ENCODE results near the gene ABHD1. TPM values are rescaled to one million over a fixed set of nuclear protein-coding genes. Genes with fewer than 3 reads are reported as not detected.
"Not testable (repeated sequence)": the region's sequence is repeated elsewhere in the genome, so short reads cannot be mapped to it uniquely, and the experiment has no call there.

Gene ABHD1
- total and polyA plus RNA-seq, 2 donors = 0.09 to 0.27 TPM

GRCh38 chr2:27164960-27165763, 41.5 kb downstream of the ABHD1 start:
- WGBS = 95% methylated on average over 8 of the region's 8 CpGs
- H3K27ac ChIP-seq (ENCODE audit: low read depth in 1 of 2, low read length in 1 of 2) = no peak overlapping the region

GRCh38 chr2:27170581-27171337, 47.1 kb downstream of the ABHD1 start:
- Histone ChIP-seq H3K9me3 (ENCODE audit: control insufficient read depth in 2 of 2, insufficient read depth in 1 of 2, low read length in 1 of 2) (peaks cover 0 to 4% of the 10 kb centered on the region in 2 donors), H3K27me3 (ENCODE audit: control insufficient read depth in 2 of 2, insufficient read depth in 1 of 2, low read length in 1 of 2) (peaks cover 3 to 42% of the 10 kb centered on the region in 2 donors), H3K27ac (ENCODE audit: low read depth in 1 of 2, low read length in 1 of 2) (no peak overlapping the region), H3K36me3 (ENCODE audit: control insufficient read depth in 2 of 2, insufficient read depth in 2 of 2, low read length in 1 of 2) (no peaks in the 10 kb centered on the region), H3K4me1 (ENCODE audit: control insufficient read depth in 2 of 2, insufficient read depth in 2 of 2, low read length in 2 of 2) (no peaks in the 10 kb centered on the region), H3K4me3 (ENCODE audit: low read length in 2 of 2) (no peak overlapping the region)
- DNase-seq (ENCODE audit: low read depth in 6 of 9, low spot score in 9 of 9) = no peak
- WGBS = 78% methylated on average over 6 of the region's 6 CpGs

More at GRCh38 chr2:27164960-27165763, 41.5 kb downstream of the ABHD1 start:
- Histone ChIP-seq H3K4me3 (ENCODE audit: low read length in 2 of 2) (no peak overlapping the region), H3K4me1 (ENCODE audit: control insufficient read depth in 2 of 2, insufficient read depth in 2 of 2, low read length in 2 of 2) (no peaks in the 10 kb centered on the region), H3K9me3 (ENCODE audit: control insufficient read depth in 2 of 2, insufficient read depth in 1 of 2, low read length in 1 of 2) (no peaks in the 10 kb centered on the region), H3K27me3 (ENCODE audit: control insufficient read depth in 2 of 2, insufficient read depth in 1 of 2, low read length in 1 of 2) (peaks cover under 1 to 4% of the 10 kb centered on the region in 2 donors), H3K36me3 (ENCODE audit: control insufficient read depth in 2 of 2, insufficient read depth in 2 of 2, low read length in 1 of 2) (no peaks in the 10 kb centered on the region)
- DNase-seq (ENCODE audit: low read depth in 6 of 9, low spot score in 9 of 9) = no peak

- no peak overlapping the region for H3K4me3 ChIP-seq (ENCODE audit: low read length in 2 of 2)
- 94% methylated on average over 8 of the region's 8 CpGs for WGBS
- H3K4me1 ChIP-seq (ENCODE audit: control insufficient read depth in 2 of 2, insufficient read depth in 2 of 2, low read length in 2 of 2) = no peaks in the 10 kb centered on the region
- H3K27ac ChIP-seq (ENCODE audit: low read depth in 1 of 2, low read length in 1 of 2) = no peak overlapping the region
- no peak for DNase-seq (ENCODE audit: low read depth in 6 of 9, low spot score in 9 of 9)
- H3K36me3 ChIP-seq (ENCODE audit: control insufficient read depth in 2 of 2, insufficient read depth in 2 of 2, low read length in 1 of 2) = no peaks in the 10 kb centered on the region
- H3K27me3 ChIP-seq (ENCODE audit: control insufficient read depth in 2 of 2, insufficient read depth in 1 of 2, low read length in 1 of 2) = peaks cover 3 to 42% of the 10 kb centered on the region in 2 donors
- peaks cover 0 to 4% of the 10 kb centered on the region in 2 donors for H3K9me3 ChIP-seq (ENCODE audit: control insufficient read depth in 2 of 2, insufficient read depth in 1 of 2, low read length in 1 of 2)
Measured at GRCh38 chr2:27171351-27171848, 47.8 kb downstream of the ABHD1 start.

GRCh38 chr2:27174638-27175037, 51.0 kb downstream of the ABHD1 start:
- no peak for DNase-seq (ENCODE audit: low read depth in 6 of 9, low spot score in 9 of 9)
- 92% methylated on average over 6 of the region's 6 CpGs for WGBS
- Histone ChIP-seq H3K9me3 (ENCODE audit: control insufficient read depth in 2 of 2, insufficient read depth in 1 of 2, low read length in 1 of 2) (peaks cover 0 to 4% of the 10 kb centered on the region in 2 donors), H3K27me3 (ENCODE audit: control insufficient read depth in 2 of 2, insufficient read depth in 1 of 2, low read length in 1 of 2) (peaks cover 3 to 45% of the 10 kb centered on the region in 2 donors), H3K27ac (ENCODE audit: low read depth in 1 of 2, low read length in 1 of 2) (no peak overlapping the region), H3K4me3 (ENCODE audit: low read length in 2 of 2) (no peak overlapping the region), H3K36me3 (ENCODE audit: control insufficient read depth in 2 of 2, insufficient read depth in 2 of 2, low read length in 1 of 2) (no peaks in the 10 kb centered on the region), H3K4me1 (ENCODE audit: control insufficient read depth in 2 of 2, insufficient read depth in 2 of 2, low read length in 2 of 2) (no peaks in the 10 kb centered on the region)

- Histone ChIP-seq H3K4me3 (ENCODE audit: low read length in 2 of 2) (no peak overlapping the region), H3K9me3 (ENCODE audit: control insufficient read depth in 2 of 2, insufficient read depth in 1 of 2, low read length in 1 of 2) (peaks cover 0 to 4% of the 10 kb centered on the region in 2 donors), H3K36me3 (ENCODE audit: control insufficient read depth in 2 of 2, insufficient read depth in 2 of 2, low read length in 1 of 2) (no peaks in the 10 kb centered on the region), H3K27me3 (ENCODE audit: control insufficient read depth in 2 of 2, insufficient read depth in 1 of 2, low read length in 1 of 2) (peaks cover under 1 to 39% of the 10 kb centered on the region in 2 donors), H3K27ac (ENCODE audit: low read depth in 1 of 2, low read length in 1 of 2) (no peak overlapping the region), H3K4me1 (ENCODE audit: control insufficient read depth in 2 of 2, insufficient read depth in 2 of 2, low read length in 2 of 2) (no peaks in the 10 kb centered on the region)
- no peak for DNase-seq (ENCODE audit: low read depth in 6 of 9, low spot score in 9 of 9)
- WGBS = 81% methylated on average over 8 of the region's 8 CpGs
Measured at GRCh38 chr2:27175330-27175729, 51.7 kb downstream of the ABHD1 start.

GRCh38 chr2:27175781-27176180, 52.2 kb downstream of the ABHD1 start:
- not testable (repeated sequence) for H3K36me3 ChIP-seq (ENCODE audit: control insufficient read depth in 2 of 2, insufficient read depth in 2 of 2, low read length in 1 of 2); H3K4me3 ChIP-seq (ENCODE audit: low read length in 2 of 2); H3K27ac ChIP-seq (ENCODE audit: low read depth in 1 of 2, low read length in 1 of 2); H3K9me3 ChIP-seq (ENCODE audit: control insufficient read depth in 2 of 2, insufficient read depth in 1 of 2, low read length in 1 of 2); DNase-seq (ENCODE audit: low read depth in 6 of 9, low spot score in 9 of 9); H3K4me1 ChIP-seq (ENCODE audit: control insufficient read depth in 2 of 2, insufficient read depth in 2 of 2, low read length in 2 of 2)
- WGBS = 97% methylated on average over 4 of the region's 4 CpGs
- H3K27me3 ChIP-seq (ENCODE audit: control insufficient read depth in 2 of 2, insufficient read depth in 1 of 2, low read length in 1 of 2) = peaks cover 0 to 35% of the 10 kb centered on the region in 2 donors

- WGBS = 86% methylated on average over 15 of the region's 15 CpGs
- no peak overlapping the region for H3K4me3 ChIP-seq (ENCODE audit: low read length in 2 of 2)
- no peak overlapping the region for H3K27ac ChIP-seq (ENCODE audit: low read depth in 1 of 2, low read length in 1 of 2)
- DNase-seq (ENCODE audit: low read depth in 6 of 9, low spot score in 9 of 9) = no peak
- peaks cover 0 to 4% of the 10 kb centered on the region in 2 donors for H3K9me3 ChIP-seq (ENCODE audit: control insufficient read depth in 2 of 2, insufficient read depth in 1 of 2, low read length in 1 of 2)
- no peaks in the 10 kb centered on the region for H3K4me1 ChIP-seq (ENCODE audit: control insufficient read depth in 2 of 2, insufficient read depth in 2 of 2, low read length in 2 of 2)
- H3K36me3 ChIP-seq (ENCODE audit: control insufficient read depth in 2 of 2, insufficient read depth in 2 of 2, low read length in 1 of 2) = no peaks in the 10 kb centered on the region
- peaks cover 0 to 23% of the 10 kb centered on the region in 2 donors for H3K27me3 ChIP-seq (ENCODE audit: control insufficient read depth in 2 of 2, insufficient read depth in 1 of 2, low read length in 1 of 2)
Measured at GRCh38 chr2:27177441-27178351, 54.1 kb downstream of the ABHD1 start.

GRCh38 chr2:27178469-27178868, 54.9 kb downstream of the ABHD1 start:
- no peak for DNase-seq (ENCODE audit: low read depth in 6 of 9, low spot score in 9 of 9)
- H3K27ac ChIP-seq (ENCODE audit: low read depth in 1 of 2, low read length in 1 of 2) = no peak overlapping the region
- H3K27me3 ChIP-seq (ENCODE audit: control insufficient read depth in 2 of 2, insufficient read depth in 1 of 2, low read length in 1 of 2) = peaks cover 0 to 18% of the 10 kb centered on the region in 2 donors
- H3K9me3 ChIP-seq (ENCODE audit: control insufficient read depth in 2 of 2, insufficient read depth in 1 of 2, low read length in 1 of 2) = no peaks in the 10 kb centered on the region
- H3K4me3 ChIP-seq (ENCODE audit: low read length in 2 of 2) = no peak overlapping the region
- H3K4me1 ChIP-seq (ENCODE audit: control insufficient read depth in 2 of 2, insufficient read depth in 2 of 2, low read length in 2 of 2) = no peaks in the 10 kb centered on the region
- no peaks in the 10 kb centered on the region for H3K36me3 ChIP-seq (ENCODE audit: control insufficient read depth in 2 of 2, insufficient read depth in 2 of 2, low read length in 1 of 2)
- 94% methylated on average over 3 of the region's 3 CpGs for WGBS
